ENCODE data around the gene MYO18B.

MYO18B gene

DNA sequence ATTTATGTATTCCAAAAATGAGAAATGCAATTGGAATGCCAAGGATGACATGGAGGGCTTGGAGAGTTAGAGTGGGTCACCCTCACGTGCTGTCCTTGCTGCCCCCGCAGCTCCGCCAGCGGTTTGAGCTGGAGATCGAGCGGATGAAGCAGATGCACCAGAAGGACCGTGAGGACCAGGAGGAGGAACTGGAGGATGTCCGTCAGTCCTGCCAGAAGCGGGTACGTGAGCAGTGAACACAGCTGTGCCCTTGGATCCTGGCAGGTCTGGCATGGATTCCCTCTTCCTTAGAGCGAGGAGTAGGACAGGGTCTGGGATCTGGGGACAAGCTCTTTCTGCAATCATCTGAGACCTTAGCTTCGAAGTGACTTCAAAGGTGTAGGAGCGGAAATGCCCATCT, 166.2 kb downstream of the MYO18B start:
- DNase-seq (ENCODE audit: low read depth), result no peak

DNA sequence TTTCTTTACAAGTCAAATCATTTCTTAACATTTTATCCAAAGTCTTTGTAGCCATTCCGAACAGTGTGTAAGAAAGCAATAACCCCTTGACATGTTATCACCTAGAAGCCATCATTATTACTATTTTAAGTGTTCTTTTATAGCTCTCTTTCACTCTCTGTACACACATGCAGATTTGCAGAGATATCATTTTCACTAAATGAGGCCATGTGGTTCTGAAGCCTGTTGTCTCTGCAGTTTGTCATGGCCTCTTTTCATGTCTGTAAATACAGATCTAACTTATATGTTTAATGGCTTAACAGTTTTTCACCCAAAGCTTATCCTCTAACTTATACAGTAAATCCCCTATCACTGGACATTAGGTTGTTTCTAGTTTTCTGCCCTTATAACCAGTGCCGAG, 166.8 kb downstream of the MYO18B start:
- DNase-seq (ENCODE audit: low read depth), result no peak

DNA sequence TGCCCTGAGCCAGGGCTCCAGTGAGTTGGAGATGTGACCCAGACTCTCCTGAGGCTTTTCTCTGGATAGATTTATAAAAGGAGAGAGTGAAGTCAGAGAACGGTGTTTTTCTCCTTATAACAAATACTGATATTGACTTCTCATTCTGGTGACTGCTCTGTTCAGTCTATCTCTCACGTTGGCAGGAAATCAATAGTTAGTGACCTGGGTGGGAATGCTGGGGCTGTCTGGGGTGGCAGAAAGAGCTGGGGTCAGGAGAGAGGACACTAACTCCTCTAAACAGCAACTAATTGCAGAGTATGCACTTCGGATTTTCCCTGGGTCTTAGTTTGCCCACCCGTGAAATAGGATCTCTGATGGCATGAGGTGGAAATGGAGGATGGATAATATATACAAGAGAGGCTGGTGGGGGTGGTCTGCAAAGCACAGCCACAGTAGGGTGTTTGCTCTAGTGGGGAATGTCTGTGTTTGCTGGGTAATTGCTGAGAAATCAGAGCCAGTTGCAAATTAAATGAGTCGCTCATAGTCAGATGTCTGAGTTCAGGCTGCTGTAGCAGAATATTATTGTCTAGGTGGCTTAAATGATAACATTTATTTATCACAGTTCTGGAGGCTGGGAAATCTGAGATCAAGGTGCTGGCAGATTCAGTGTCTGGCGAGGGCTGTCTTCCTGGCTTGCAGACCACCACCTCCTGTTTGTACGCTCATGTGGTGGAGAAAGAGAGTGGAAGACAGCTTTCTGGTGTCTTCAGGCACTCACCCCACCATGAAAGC, 167.8 kb downstream of the MYO18B start:
- no peak for DNase-seq (ENCODE audit: low read depth)

DNA sequence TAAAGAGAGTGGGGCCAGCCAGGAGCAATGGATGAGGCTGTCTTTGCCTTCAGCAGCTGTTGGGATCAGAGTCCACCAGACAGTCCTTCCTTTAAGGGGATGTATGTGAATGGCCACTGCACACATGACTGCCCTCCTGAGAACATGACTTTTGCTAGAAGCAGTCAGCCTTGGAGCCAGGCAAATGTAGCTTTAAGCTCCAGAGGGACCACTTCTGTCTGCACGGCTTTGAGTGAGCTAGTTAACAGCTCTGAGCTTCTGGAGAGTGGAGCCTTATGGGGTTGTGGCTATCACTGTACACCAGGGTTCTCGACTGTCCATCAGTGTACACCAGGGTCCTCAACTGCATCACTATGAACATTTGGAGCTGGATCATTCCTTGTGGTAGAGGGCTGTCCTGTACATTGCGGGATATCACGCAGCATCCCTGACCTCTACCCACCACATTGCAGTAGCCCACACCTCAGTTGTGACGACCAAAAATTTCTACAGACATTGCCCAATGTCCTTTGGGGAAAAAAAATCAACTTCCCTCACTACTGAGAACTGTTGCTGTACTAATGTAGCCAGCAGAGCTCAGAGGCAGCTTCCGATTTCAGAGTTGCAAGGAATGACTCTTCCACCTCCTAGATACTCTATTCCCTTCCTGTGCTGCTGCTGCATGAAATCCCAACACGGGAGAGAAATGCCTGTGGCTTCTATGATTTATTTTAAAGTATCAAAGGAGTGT, 169.4 kb downstream of the MYO18B start:
- DNase-seq (ENCODE audit: low read depth), result no peak

DNA sequence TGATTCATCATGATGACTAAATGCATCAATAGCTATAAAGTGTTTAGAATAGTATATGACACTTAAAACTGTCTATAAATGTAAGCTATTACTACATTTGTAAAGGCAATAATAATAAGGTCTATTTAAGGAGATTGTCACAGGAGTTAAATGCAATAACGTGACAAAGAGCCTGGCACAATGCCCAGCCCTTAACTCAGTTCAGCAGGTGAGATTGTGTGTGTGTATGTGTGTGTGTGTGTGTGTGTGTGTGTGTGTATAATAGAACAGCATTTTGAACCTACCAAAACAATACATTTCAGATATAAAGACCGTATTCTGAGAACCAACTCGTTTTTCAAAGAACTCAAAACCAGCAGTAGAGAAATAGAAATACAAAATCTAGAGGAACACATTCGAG, 177.5 kb downstream of the MYO18B start:
- no peak for DNase-seq (ENCODE audit: low read depth)

DNA sequence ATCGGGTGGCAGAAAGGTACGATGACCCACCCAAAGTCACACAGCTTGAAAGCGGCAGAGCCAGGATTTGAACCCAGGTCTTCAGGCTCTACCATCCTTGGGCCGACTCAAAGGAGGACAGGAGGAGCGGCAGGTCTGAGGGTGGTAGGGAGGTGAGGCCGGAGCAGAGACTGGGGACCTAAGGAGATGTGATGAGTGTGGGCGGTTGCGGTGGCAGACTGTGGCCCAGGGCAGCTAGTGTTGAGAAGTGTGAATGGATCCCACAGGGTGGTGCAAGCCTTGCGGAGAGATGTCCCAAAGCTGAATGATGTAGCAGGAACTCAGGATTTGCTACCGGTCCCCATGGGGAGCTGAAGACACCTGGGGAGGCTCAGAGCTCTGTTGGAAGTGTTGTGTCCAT, 180.2 kb downstream of the MYO18B start:
- no peak for DNase-seq (ENCODE audit: low read depth)

DNA sequence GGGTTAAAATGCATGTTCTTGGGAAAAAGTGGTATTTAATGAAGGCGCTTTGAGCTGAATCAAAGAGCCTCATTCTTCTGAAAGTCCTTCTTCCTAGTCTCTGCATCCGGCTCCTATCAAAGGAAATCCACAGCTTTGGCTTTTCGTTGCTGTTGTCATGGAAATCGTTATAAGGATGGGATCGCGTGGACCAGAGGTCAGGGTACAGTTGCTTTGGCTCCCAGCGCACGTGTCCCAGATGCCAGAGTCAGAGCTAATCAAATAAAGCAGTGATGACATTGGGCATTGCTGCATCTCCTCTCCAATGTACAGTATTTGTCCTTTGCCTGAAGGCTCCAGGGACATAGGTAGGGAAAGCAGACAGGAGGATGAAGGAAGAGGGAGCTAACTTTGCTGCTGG, 181.9 kb downstream of the MYO18B start:
- no peak for DNase-seq (ENCODE audit: low read depth)

DNA sequence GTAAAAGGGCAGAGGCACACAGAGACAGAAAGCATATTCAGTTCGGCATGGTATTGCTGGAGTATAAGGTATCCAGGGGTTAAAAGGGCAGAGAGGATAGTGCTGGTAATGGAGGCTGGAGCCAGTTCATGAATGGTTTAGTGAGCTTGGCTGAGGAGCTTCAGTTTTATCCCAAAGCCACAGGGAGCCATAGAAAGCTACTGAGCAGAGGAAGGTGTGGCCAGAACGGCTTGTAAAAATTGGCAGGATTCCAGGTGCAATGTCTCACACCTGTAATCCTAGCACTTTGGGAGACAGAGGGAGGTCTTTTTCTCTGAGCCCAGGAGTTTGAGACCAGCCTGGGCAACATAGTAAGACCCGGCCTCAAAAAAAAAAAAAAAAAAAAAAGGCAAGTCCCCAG, 186.1 kb downstream of the MYO18B start:
- no peak for DNase-seq (ENCODE audit: low read depth)

DNA sequence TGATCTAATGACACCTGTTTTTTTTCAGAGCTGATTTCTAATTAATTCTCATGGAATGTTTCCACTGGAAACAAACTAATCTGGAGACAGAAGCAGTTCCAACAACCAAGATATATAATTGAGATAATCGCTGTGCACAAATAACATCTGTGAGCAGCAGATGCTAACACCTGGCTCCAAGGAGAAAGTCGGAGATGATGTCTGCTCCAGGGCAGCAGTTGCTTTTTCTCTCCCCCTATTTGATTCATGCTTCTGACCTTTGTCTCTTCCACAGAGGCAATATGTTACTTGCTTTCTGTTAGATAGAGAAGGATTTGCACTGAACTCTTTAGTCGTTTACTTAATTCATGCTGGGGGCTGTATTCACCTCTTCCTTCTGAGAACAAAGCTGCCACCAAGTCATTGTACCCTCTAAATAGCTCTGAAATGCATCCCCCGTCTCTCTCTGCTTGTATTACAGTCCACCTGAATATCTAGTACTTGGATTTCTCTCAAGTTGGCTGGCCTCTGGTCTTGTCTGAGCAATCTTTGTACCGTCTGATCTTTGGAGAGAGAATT, 187.4 kb downstream of the MYO18B start:
- no peak for DNase-seq (ENCODE audit: low read depth)

DNA sequence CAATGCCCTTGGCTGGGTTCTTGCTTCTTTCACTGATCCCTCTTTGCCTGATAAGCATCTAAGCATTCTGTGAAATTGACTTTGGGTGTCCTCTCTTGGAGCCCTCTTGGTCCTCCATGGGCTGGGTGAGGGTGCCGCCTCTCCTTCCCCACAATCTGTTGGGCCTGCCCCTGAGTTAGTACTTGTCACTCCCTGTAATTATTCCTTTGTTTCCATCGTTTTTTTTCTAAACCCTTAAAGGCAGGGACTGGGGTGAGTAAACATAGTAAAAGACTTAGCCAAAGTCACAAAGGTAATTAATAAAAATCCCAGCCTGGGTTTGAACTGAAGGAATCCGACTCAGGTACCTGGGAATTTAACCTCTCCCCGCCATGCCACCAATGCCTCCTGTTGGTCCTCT, 188.1 kb downstream of the MYO18B start:
- DNase-seq (ENCODE audit: low read depth), result no peak

DNA sequence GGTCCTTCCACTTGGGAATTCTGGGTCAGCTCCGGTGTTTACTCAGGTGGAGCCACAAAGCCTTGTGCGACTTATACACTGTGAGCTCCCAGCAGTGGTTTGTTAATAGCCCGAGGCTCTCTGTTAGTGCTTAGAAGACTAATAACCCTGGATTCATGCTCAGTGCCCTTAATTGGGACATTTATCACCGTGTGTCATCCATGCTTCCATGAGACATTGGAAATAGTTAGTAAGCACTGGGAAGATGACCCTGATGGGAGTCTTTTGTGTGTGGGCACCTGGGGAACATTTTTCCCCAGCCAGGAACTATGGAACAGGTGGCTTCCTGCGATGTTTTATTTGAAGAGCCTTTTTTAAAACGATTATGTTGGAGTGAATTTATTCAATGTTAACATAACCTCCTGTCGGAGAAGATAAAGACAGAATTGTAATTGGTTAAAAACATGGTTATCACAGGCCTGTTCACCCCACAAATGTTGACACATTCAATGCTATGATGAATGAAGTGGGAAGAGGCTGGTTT, 188.9 kb downstream of the MYO18B start:
- no peak for DNase-seq (ENCODE audit: low read depth)

DNA sequence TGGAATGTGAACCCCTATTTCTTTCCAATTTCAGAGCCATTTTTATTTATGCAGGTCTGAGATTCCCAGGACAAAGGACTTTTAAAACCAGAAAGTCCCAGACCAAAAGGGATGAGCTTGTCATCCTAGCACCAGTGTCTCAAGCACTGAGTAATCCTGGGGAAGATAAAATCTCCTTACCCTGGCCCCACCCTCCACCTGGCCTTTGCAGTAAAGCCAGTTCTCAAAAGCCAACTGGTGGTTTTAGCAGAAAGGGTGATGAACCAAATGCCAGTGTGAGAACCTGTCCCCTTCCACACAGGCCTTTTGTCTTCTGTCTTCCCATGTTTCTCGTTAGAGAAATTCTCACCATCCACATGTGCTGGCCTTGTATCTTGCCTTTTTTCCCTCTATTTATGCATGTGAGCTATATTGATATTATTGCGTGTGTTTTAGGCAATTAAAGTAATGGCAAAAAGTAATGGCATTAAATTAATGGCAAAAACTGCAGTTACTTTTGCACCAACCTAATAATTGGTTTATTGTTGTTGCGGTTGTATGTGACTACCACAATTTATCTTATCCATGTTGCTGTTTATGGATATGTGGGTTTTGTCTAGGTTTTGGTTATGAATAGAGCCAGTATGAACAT, 191.3 kb downstream of the MYO18B start:
- DNase-seq (ENCODE audit: low read depth), result no peak

DNA sequence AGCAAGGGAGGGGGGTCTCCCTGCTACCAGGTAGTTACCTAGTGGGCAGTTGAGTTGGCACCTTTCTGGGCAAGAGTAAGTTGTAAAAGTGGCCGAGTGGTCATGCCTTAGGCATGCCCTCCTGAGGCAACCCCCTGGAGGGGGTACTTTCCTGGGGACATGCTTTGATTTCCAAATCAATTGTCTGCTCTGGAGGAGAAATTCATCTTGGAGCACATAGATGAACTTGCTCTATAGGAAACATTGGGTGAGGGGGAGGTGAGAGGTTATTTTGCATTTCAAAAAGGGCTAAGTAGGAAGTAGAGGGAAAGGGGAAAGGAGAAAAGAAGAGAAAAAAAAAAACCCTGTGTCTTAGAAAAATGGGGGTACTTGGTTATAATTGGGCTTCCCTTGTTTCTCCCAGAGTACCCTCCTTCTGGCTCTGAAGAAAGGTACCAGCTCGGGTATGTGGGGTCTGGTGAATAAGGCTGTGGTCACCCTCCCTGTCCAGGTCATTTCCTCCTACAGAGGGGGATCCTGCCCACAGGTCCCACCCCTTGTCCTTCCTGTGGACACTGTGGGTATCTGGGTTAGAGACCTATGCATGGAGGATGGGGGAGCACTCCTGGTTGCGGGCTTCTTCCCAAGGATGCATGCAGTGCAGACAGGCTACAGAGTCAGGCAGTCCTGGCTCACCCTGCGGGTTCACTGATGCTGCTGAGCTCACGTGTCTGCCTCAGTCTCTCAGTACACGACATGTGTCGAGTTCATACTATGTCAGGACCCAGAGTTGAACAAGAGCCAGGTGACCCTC, 193.5 kb downstream of the MYO18B start:
- DNase-seq (ENCODE audit: low read depth), result no peak

DNA sequence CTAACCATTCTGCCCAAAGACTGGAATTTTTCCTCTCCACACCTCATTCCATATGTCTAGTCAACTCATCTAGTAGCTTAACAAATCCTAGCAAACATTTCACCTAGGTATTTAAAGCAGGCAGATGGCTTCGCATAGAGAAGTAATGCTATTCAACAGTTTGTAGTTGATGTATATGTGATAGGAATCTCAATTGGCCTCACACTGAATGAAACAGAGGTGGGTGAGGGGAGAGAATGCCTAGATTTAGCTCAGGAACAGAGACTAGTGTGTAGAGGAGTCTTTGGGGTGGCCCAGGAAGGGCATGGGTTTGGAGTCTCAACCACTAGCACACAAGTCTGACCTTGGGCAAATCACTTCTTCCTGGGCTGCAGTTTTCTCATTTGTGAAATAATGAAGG, 196.2 kb downstream of the MYO18B start:
- DNase-seq (ENCODE audit: low read depth), result no peak

DNA sequence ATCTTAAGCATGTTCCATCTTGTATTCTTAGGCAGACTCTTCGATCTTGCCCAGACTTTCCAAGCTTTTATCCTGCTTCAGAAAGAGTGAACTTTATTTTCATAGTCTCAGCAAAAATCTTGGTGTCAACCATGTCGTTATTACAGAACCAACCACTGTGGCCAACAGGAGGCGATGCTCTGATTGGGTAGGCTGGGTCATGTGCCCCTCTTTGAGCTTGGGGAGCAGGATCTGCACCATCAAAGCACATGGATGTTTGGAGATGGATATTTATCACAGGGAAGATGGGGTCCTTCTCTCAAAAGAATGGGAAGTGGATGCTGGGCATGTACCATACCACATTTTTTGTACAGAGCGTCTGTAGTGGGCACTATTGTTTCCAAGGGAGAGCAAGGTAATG, 197.4 kb downstream of the MYO18B start:
- no peak for DNase-seq (ENCODE audit: low read depth)

DNA sequence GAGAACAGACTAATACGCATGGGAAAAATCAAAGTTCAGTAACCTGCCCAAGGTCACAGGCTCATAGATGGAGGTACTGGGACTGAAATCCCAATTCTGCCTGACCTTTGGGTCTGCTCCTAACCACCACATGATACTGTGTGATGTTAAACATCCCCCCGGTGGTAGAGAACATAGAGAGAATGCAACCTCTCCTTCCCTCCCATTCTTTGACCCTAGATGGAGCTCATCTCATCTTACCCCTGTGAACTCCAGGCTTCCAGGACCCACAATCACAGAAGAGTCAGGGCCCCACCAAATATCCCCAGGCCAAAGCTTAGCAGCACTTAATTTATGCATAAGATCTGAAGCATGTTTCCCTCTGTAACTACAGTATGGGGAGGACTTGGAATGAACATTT, 198.5 kb downstream of the MYO18B start:
- no peak for DNase-seq (ENCODE audit: low read depth)

DNA sequence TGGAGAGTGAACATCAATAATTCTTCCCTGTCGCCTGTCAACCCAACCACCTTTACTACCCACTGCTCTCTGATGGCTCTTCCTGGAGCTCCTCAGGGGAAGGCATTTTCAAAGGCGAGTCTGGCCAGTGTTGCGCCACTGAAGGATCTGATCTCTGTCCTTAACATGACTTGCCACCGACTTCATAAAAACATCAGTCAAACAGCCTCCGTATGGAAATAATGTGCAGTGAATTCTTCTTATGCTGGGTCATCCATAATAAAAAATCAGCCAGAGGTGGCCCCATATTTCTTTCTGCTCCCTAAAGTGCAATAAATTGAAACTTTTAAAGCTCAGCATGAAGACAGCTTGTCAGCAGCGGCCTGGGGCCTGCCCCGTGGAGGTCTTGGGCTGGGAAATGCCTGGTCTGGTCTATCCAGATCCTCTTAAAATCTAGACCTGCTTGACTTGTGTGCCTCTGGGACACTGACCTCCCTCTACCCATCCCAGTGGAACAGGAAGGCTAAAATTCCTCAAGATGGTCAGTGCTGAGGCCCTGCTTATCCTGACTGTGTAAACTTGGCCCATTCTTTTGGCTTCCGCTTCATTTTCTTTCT, 199.5 kb downstream of the MYO18B start:
- DNase-seq (ENCODE audit: low read depth), result no peak

DNA sequence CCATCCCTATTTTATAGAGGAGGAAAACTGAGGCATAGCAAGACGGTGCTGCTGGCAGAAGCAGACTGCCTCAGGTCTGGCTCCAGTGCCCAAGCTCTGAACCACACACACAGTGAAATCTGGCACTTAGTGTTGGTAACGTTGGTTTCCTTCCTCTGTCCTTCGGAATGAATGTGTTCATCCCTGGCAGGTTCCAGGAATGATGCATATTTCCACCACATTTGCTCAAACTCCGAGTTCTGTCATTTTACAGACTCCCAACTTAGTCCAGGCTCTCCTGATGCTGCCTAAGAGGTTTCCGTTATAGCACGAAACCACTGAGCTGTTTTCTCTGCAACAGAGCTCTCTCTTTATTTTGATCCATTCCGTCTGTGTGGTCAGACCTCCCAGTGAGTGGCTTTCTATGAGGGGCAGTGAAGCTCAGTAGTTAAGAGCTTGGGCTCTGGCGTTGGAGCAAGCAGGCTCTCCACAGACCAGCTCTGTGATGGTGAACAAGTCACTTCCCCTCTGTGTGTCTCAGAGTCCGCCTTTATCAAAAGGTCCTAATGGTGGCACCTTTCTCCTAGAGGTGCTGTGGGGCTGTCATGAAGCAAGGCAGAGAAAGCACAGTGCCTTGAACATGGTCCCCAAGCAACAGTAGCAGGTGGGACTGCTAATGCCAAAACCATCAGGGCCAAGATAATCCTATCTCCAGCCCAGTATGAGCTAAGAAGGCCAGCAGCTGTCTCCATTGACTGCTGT, 200.3 kb downstream of the MYO18B start:
- no peak for DNase-seq (ENCODE audit: low read depth)

DNA sequence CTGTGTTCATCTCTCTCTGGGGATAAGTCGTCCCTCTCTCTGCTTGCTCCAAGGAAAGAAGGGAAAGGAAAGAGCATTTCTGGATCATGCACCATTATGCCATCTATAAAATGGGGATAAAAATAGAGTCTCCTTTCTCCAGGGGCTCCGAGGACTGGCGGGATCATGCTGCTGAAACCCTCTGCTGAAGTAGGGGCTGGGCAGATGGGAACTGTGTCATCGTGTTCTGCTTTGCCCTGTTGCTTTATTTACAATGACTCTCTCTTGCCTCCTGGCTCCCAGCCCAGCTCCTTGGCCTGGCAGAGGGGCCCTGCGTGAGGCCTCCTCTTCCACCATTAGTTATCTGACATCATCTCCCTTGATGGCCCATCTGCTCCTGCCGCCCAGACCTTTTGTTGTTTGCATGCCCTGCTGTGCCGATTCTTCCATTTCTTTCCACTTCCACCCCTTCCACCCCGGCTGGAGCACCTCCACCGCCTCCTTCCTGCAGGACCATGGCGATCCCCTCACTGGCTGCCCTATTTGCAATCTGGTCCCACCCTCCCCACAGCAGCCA, 200.9 kb downstream of the MYO18B start:
- no peak for DNase-seq (ENCODE audit: low read depth)

DNA sequence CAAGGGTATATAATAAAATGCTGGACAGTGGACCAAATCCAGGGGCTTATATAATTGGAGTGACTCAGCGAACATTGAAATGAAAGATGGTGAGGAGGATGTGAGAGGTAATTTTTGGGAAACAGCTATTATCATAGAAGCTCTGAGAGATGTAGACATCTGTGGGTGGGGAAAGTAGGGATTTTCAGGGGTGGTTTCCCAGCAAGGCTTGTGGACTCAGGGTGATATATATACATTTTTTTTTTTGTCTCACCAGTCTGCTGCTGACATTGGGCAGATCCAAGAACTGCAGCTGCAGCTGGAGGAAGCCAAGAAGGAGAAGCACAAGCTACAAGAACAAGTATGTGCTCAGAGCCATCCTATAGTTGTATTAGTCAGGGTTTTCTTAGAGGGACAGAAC, 208.1 kb downstream of the MYO18B start:
- DNase-seq (ENCODE audit: low read depth), result no peak

DNA sequence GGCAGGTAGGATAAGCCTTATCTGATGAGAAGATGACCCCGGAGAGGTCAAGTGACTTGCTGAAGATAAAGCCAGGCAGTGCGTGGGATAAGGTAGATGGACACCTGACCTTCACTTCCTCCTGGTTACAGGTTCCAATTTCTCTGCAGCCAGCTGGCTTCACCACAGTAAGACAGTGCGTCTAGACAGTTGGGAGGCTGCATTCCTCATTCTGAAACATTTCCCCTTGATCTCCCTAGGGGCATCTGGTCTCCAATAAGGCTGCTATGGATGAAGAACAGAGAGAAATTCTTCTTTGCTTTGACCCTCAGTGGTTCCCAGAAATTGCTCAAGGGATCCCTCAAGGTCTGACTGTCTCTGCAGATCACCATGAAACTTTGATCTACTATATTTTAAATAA, 211.3 kb downstream of the MYO18B start:
- DNase-seq (ENCODE audit: low read depth), result no peak
